Activated T-cell treated with anti-CD3 and anti-CD28 coated beads, Interleukin-2, amount 50 U/mL, for 72 hours (primary cell): ENCODE measurements around the gene RPS26. TPM values are rescaled to one million over a fixed set of nuclear protein-coding genes. Genes with fewer than 3 reads are reported as not detected.
A peak's percentile ranks its signal among the peaks of the same experiment; 100 is the strongest.
"Not testable (repeated sequence)": the region's sequence is repeated elsewhere in the genome, so short reads cannot be mapped to it uniquely, and the experiment has no call there.

ENCODE experiments used
- ATAC-seq, 2 donors: fragments of 150-1000 bp; cut with Tn5 transposase; replicated peaks in 1 of 2; 2 replicates each; pipeline ENCODE4 v1.10.0; 2021; ENCODE audit warnings: moderate library complexity in 2 of 2, mild to moderate bottlenecking in 1 of 2
- DNase-seq, 2 donors: peaks; one replicate each; pipeline ENCODE4 v3.0.0; 2021 to 2022; ENCODE audit warnings: mixed read lengths in 1 of 2
- H3K27ac Mint-ChIP-seq: one replicate; pipeline ENCODE4 v1.8.0; 2022; ENCODE audit warnings: mild to moderate bottlenecking, moderate library complexity, mixed read lengths
- H3K27me3 Mint-ChIP-seq: one replicate; pipeline ENCODE4 v1.8.0; 2022; ENCODE audit warnings: low read depth, mixed read lengths
- H3K36me3 Mint-ChIP-seq, 2 donors: one replicate each; pipeline ENCODE4 v1.8.0; 2022; ENCODE audit warnings: mixed read lengths in 2 of 2, mild to moderate bottlenecking in 1 of 2; ENCODE audit not compliant: insufficient read depth in 2 of 2
- H3K4me1 Mint-ChIP-seq: one replicate; pipeline ENCODE4 v1.8.0; 2022; ENCODE audit warnings: low read depth, mixed read lengths
- H3K4me3 Mint-ChIP-seq, 2 donors: one replicate each; pipeline ENCODE4 v1.8.0; 2022; ENCODE audit warnings: mild to moderate bottlenecking in 2 of 2, mixed read lengths in 2 of 2, moderate library complexity in 2 of 2
- H3K9me3 Mint-ChIP-seq, 2 donors: one replicate each; pipeline ENCODE4 v1.8.0; 2022; ENCODE audit warnings: mixed read lengths in 2 of 2
- total RNA-seq, 2 donors: library from RNA; stranded (reverse); gene quantifications; one replicate each; pipeline ENCODE4 v1.2.3, GENCODE V29; 2022

RPS26 gene
- total RNA-seq, 2 donors from 2014 or later: 23.0 to 28.9 TPM

DNA sequence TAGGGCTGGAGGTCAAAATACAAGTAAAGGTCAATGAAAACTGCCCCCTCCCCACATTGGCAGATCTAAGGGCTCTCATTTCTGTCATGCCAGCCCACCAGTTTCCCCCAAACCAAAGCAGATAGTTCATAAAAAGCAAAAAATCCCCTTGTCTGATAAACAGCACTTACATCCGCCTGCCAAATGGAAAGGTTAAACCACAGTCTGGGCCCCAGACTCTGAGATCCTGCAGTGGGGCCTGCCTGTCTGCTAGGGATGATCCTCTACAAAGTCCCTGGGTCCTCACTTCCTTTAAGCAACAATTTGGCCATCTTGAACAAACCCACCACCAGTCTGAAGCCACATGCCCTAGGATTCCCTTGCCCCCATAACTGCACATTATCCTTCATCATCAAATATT is 9.7 kb upstream of the RPS26 start:
- peak in 1 of 2 donors; percentile 24 for DNase-seq
- Mint-ChIP-seq H3K27ac (peak overlapping the region; percentile 98), H3K27me3 (no peaks in the 10 kb centered on the region), H3K36me3 (peaks cover 9 to 33% of the 10 kb centered on the region in 2 donors), H3K9me3 (no peaks in the 10 kb centered on the region), H3K4me1 (peaks cover 49% of the 10 kb centered on the region), H3K4me3 (peak overlapping the region; percentile 55 to 78)
- ATAC-seq: peak; percentile 40 to 59

DNA sequence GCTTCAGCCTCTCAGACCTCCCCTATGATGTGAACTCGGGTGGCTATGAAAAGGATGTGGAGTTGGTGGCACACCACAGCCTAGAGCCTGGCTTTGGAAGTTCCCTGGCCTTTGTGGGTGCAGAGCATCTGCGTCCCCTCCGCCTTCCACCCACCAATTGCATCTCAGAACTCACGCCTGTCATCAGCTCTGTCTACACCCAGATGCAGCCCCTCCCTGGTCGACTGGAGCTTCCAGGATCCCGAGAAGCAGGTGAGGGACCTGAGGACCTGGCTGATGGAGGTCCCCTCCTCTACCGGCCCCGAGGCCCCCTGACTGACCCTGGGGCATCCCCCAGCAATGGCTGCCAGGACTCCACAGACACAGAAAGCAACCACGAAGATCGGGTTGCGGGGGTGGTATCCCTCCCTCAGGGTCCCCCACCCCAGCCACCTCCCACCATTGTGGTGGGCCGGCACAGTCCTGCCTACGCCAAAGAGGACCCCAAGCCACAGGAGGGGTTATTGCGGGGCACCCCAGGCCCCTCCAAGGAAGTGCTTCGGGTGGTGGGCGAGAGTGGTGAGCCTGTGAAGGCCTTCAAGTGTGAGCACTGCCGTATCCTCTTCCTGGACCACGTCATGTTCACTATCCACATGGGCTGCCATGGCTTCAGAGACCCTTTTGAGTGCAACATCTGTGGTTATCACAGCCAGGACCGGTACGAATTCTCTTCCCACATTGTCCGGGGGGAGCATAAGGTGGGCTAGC is 7.0 kb upstream of the RPS26 start:
- Mint-ChIP-seq H3K4me3 (peak overlapping the region; percentile 61 to 63), H3K4me1 (peaks cover 53% of the 10 kb centered on the region), H3K36me3 (peaks cover 8 to 26% of the 10 kb centered on the region in 2 donors), H3K27me3 (no peaks in the 10 kb centered on the region), H3K27ac (no peak overlapping the region), H3K9me3 (no peaks in the 10 kb centered on the region)
- peak; percentile 43 to 55 for DNase-seq
- ATAC-seq: peak; percentile 81 to 82

DNA sequence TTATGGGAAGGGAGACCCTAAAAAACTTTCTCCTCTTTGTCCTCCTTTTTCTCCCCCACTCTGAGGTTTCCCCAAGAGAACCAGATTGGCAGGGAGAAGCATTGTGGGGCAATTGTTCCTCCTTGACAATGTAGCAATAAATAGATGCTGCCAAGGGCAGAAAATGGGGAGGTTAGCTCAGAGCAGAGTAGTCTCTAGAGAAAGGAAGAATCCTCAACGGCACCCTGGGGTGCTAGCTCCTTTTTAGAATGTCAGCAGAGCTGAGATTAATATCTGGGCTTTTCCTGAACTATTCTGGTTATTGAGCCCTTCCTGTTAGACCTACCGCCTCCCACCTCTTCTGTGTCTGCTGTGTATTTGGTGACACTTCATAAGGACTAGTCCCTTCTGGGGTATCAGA is 4.6 kb upstream of the RPS26 start:
- Mint-ChIP-seq H3K4me1 (peaks cover 52% of the 10 kb centered on the region), H3K27me3 (no peaks in the 10 kb centered on the region), H3K36me3 (peaks cover 11 to 21% of the 10 kb centered on the region in 2 donors), H3K4me3 (peak overlapping the region in 1 of 2 donors; percentile 33), H3K27ac (peak overlapping the region; percentile 59), H3K9me3 (no peaks in the 10 kb centered on the region)
- DNase-seq (no peak), ATAC-seq (no peak)

DNA sequence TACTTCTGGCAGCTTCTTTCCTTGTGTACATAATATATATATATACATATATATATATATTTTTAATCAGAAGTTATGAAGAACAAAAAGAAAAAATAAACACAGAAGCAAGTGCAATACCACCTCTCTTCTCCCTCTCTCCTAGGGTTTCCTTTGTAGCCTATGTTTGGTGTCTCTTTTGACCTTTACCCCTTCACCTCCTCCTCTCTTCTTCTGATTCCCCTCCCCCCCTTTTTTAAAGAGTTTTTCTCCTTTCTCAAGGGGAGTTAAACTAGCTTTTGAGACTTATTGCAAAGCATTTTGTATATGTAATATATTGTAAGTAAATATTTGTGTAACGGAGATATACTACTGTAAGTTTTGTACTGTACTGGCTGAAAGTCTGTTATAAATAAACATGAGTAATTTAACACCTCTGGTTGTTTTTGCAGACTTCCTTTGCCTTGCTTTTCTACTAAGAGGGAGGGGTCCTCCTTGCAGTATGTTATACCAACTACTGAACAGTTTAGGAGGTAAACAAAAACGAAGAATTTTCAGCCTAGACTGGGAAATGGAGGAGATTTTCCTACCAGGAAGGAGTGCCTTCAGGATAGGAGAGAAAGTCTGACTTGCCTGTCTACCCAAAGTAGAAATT is 3.6 kb upstream of the RPS26 start:
- Mint-ChIP-seq H3K9me3 (no peaks in the 10 kb centered on the region), H3K27ac (peak overlapping the region; percentile 90), H3K27me3 (no peaks in the 10 kb centered on the region), H3K4me1 (peaks cover 53% of the 10 kb centered on the region), H3K36me3 (peaks cover 15 to 23% of the 10 kb centered on the region in 2 donors), H3K4me3 (no peak overlapping the region)
- ATAC-seq (no peak), DNase-seq (no peak)

DNA sequence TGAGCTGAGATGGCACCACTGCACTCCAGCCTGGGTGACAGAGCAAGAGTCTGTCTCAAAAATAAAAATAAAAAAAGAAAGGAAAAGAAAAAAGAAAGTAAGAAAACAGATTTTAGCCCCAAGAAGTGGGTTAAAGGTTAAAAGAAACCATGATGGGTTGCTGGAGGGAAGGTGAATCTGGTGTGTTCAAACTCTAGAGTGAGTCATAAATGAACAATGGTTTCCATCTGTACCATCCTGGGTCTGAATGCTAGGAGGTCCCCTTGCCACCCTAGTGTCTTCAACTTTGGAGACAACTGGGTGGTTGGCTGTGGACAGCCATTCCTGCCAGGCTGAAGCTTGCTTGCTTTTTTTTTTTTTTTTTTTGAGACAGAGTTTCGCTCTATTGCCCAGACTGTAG is 1.6 kb upstream of the RPS26 start:
- peaks cover 15 to 26% of the 10 kb centered on the region in 2 donors for H3K36me3 Mint-ChIP-seq
- H3K9me3 Mint-ChIP-seq: no peaks in the 10 kb centered on the region
- no peaks in the 10 kb centered on the region for H3K27me3 Mint-ChIP-seq
- peaks cover 55% of the 10 kb centered on the region for H3K4me1 Mint-ChIP-seq
- DNase-seq (peak; percentile 42 to 51), ATAC-seq (peak; percentile 51 to 53)
- peak overlapping the region; percentile 98 for H3K27ac Mint-ChIP-seq
- peak overlapping the region; percentile 95 to 96 for H3K4me3 Mint-ChIP-seq

DNA sequence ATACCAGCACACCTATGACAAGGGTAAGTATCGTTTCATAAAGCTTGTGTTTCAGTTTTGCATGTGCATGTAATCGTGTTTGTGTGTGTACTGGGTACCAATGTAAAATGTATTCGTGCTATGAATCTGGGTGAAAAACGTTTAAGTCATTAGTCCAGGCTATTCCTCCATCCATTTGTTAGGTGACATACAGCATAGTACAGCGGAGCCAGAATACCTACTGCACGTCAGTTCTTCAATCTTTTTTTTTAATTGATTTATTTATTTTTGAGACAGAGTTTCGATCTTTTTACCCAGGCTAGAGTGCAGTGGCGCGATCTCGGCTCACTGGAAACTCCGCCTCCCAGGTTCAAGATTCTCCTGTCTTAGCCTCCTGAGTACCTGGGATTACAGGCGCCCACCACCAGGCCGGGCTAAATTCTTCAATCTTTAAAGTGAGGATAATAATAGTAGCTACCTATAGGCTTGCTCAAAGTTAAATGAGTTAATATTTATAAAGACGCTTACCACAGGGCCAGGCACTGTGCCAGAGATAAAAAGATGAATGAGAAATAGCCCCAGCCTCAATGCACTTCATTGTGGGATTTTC is 661 bp upstream of the RPS26 start:
- Mint-ChIP-seq H3K36me3 (peaks cover 10 to 23% of the 10 kb centered on the region in 2 donors), H3K9me3 (no peaks in the 10 kb centered on the region)

DNA sequence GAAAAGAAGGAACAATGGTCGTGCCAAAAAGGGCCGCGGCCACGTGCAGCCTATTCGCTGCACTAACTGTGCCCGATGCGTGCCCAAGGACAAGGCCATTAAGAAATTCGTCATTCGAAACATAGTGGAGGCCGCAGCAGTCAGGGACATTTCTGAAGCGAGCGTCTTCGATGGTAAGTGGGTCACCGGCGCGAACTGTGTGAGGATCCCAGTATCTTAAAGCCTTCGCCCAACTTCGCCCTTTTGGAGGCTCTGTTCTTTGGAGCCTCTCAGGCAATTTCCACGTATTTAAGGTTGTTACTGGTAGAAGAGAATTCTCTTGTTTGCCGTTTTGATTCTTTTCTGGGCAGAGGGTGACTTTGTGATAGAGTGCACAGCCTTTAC is 704 bp downstream of the RPS26 start:
- DNase-seq, ATAC-seq, H3K27me3 Mint-ChIP-seq, H3K9me3 Mint-ChIP-seq: not testable (repeated sequence)
- Mint-ChIP-seq H3K4me3 (peak overlapping the region; percentile 95 to 96), H3K36me3 (peaks cover 8 to 23% of the 10 kb centered on the region in 2 donors), H3K4me1 (peaks cover 70% of the 10 kb centered on the region), H3K27ac (peak overlapping the region; percentile 89)

More for the DNA sequence above, 661 bp upstream of the RPS26 start:
- peaks cover 57% of the 10 kb centered on the region for H3K4me1 Mint-ChIP-seq
- H3K4me3 Mint-ChIP-seq: peak overlapping the region; percentile 95 to 96
- ATAC-seq (no peak), DNase-seq (no peak)
- H3K27ac Mint-ChIP-seq: peak overlapping the region; percentile 98
- H3K27me3 Mint-ChIP-seq: no peaks in the 10 kb centered on the region

DNA sequence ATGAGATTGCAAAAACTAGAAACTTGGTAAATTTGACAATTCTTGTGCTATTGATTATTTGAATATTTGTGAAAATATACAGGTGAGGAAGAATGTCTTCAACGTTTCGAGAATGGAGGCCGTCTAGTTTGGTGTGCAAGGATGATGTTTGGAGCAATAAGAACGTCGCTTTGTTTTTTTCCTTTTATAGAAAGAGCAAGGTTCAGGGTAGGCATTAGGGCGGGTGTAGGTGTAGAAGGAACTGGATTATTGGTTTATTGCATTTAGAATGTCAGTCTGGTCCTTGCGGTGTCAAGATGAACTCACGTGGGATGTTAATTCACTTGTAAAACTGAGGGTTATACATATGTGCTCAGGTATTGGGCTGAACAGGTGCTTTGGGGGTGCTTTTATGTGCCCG is 1.1 kb downstream of the RPS26 start:
- peaks cover 66% of the 10 kb centered on the region for H3K4me1 Mint-ChIP-seq
- H3K27ac Mint-ChIP-seq: peak overlapping the region; percentile 89
- peaks cover 8 to 23% of the 10 kb centered on the region in 2 donors for H3K36me3 Mint-ChIP-seq
- H3K4me3 Mint-ChIP-seq: peak overlapping the region; percentile 95 to 96
- no peaks in the 10 kb centered on the region for H3K27me3 Mint-ChIP-seq
- no peak for ATAC-seq
- DNase-seq: no peak
- no peaks in the 10 kb centered on the region for H3K9me3 Mint-ChIP-seq

DNA sequence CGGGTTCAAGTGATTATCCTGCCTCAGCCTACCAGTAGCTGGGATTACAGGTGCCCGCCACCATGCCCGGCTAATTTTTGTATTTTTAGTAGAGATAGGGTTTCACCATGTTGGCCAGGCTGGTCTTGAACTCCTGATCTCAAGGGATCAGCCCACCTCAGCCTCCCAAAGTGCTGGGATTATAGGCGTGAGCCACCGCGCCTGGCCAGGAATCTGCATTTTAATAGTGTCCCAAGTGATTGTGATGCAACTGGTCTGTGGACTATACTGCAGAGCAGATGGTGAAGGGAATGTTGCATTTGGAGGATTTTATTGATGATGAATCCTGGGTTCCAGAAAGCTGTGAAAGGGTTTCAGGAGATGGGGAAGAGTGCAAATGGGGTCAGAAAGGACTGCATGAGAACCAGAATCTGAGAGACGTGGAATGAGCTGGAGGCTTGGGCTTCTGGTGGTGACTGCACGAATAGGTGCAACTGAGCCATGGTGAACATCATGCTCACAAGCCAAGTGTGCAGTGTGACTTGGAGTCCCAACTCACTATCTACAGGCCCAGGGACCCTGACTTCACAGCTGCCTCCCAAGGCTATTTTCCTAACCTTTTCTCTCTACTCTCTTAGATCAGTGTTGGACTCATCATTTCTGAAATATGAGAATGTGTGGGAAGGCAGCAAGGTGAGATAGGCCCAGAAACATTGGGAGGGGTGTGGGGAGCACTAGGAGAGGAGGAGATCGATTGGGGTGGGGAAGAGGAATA is 4.5 kb downstream of the RPS26 start:
- Mint-ChIP-seq H3K9me3 (no peaks in the 10 kb centered on the region), H3K4me1 (peaks cover 40% of the 10 kb centered on the region), H3K4me3 (no peak overlapping the region), H3K36me3 (peaks cover 8 to 23% of the 10 kb centered on the region in 2 donors), H3K27me3 (no peaks in the 10 kb centered on the region), H3K27ac (peak overlapping the region; percentile 25)
- no peak for ATAC-seq
- DNase-seq: no peak

DNA sequence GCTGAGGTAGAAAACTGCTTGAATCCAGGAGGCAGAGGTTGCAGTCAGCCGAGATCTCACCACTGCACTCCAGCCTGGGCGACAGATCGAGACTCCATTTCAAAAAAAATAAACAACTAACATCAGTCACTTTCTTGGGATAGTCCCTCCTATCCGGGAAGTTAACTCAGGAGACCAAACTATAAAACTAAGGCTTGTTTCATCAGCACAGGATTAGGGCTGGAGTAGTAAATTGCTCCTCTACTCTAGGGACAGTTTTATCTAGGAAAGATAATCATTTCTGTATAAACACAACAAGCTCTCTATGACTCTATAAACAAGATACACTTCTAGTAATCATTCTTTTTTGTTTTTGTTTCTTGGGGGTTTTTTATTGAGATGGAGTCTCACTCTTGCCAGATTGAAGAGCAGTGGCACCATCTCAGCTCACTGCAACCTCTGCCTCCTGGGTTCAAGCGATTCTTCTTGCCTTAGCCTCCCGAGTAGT is 11.7 kb downstream of the RPS26 start:
- Mint-ChIP-seq H3K4me3 (no peak overlapping the region), H3K9me3 (no peaks in the 10 kb centered on the region), H3K4me1 (peaks cover 5% of the 10 kb centered on the region), H3K27ac (no peak overlapping the region), H3K27me3 (no peaks in the 10 kb centered on the region), H3K36me3 (no peaks in the 10 kb centered on the region)
- DNase-seq (no peak), ATAC-seq (no peak)

DNA sequence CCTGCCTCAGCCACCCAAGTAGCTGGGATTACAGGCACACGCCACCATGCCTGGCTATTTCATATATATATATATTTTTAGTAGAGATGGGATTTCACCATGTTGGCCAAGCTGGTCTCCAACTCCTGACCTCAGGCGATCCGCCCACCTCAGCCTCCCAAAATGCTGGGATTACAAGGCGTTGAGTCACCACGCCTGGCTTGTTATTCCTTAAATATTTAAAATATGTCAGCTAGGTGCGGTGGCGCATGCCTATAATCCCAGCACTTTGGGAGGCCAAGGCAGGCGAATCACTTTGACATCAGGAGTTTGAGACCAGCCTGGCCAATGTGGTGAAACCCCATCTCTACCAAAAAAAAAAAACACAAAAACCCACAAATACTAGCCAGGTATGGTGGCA is 18.2 kb downstream of the RPS26 start:
- not testable (repeated sequence) for H3K4me1 Mint-ChIP-seq, ATAC-seq, H3K27me3 Mint-ChIP-seq, H3K36me3 Mint-ChIP-seq, DNase-seq, H3K9me3 Mint-ChIP-seq, H3K4me3 Mint-ChIP-seq, H3K27ac Mint-ChIP-seq

DNA sequence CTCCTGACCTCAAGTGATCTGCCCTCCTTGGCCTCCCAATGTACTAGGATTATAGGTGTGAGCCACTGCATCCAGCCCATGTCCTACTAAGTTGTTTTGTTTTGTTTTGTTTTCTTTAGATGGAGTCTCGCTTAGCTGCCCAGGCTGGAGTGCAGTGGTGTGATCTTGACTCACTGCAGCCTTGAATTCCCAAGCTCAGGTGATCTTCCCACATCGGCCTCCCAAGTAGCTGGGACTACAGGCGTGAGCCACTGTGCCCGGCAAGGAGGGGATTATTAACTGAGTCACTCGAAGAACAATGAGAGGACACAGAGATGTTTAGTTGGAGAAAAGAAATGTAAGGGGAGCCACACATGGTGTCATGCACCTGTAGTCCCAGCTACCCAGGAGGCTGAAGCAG is 20.3 kb downstream of the RPS26 start:
- ATAC-seq: no peak
- peaks cover 4% of the 10 kb centered on the region for H3K4me1 Mint-ChIP-seq
- H3K27me3 Mint-ChIP-seq: no peaks in the 10 kb centered on the region
- DNase-seq: no peak
- no peaks in the 10 kb centered on the region for H3K36me3 Mint-ChIP-seq
- H3K9me3 Mint-ChIP-seq: no peaks in the 10 kb centered on the region
- no peak overlapping the region for H3K4me3 Mint-ChIP-seq
- no peak overlapping the region for H3K27ac Mint-ChIP-seq

DNA sequence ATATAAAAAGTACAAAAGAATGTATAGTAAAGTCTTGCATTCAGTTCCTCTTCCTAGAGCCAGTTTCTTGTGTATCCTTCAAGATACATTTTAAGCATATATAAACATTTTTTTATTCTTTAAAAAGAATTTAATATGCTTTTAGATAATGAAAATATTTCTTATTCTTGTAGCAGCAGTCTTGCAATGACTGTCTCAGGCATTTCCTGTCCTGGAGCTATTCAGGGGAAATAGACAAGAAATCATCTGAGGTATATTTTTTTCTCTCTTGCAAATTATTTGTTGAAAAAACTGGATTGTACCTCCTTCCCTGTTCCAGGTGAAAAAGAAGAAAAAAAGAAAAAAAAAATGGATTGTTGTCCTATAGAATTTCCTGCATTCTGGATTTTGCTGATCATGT is 21.3 kb downstream of the RPS26 start:
- H3K4me1 Mint-ChIP-seq: peaks cover 7% of the 10 kb centered on the region
- ATAC-seq (no peak), DNase-seq (no peak)
- H3K36me3 Mint-ChIP-seq: no peaks in the 10 kb centered on the region
- no peaks in the 10 kb centered on the region for H3K27me3 Mint-ChIP-seq
- H3K27ac Mint-ChIP-seq: no peak overlapping the region
- no peaks in the 10 kb centered on the region for H3K9me3 Mint-ChIP-seq
- H3K4me3 Mint-ChIP-seq: no peak overlapping the region
